Uterus (tissue), 4 donors: ENCODE results near the gene PRKN. TPM values are rescaled to one million over a fixed set of nuclear protein-coding genes. Genes with fewer than 3 reads are reported as not detected.

ENCODE experiments used
- DNase-seq, 2 donors: peaks; one replicate each; pipeline ENCODE4 v3.0.0-alpha.2; 2019 to 2020
- H3K27ac ChIP-seq, 2 donors: fragments of 200-600 bp; sonication (generic); 1 replicate in 1 of 2; 2 replicates in 1 of 2; pipeline ENCODE4 v1.5.1; 2016 to 2018
- H3K27me3 ChIP-seq, 2 donors: fragments of 200-600 bp; sonication (generic); one replicate each; pipeline ENCODE4 v1.5.1; 2018 to 2019; ENCODE audit warnings: control low read depth in 1 of 2
- H3K36me3 ChIP-seq, 2 donors: fragments of 200-600 bp; sonication (generic); one replicate each; pipeline ENCODE4 v1.5.1; 2019; ENCODE audit warnings: control low read depth in 1 of 2
- H3K4me1 ChIP-seq, 2 donors: fragments of 200-600 bp; sonication (generic); one replicate each; pipeline ENCODE4 v1.5.1; 2018 to 2019; ENCODE audit warnings: control low read depth in 1 of 2
- H3K4me3 ChIP-seq, 2 donors: fragments of 200-600 bp; sonication (generic); 1 replicate in 1 of 2; 2 replicates in 1 of 2; pipeline ENCODE4 v1.5.1; 2018 to 2019; ENCODE audit warnings: mild to moderate bottlenecking in 1 of 2
- H3K9me3 ChIP-seq, 2 donors: fragments of 200-600 bp; sonication (generic); one replicate each; pipeline ENCODE4 v1.5.1; 2019; ENCODE audit warnings: control low read depth in 1 of 2
- POLR2A ChIP-seq, 2 donors: fragments of 450-650 bp; IDR thresholded peaks; one replicate each; pipeline ENCODE4 v1.6.1; 2016; ENCODE audit warnings: antibody characterized with exemption in 2 of 2, mild to moderate bottlenecking in 1 of 2, moderate library complexity in 1 of 2
- intact Hi-C: fragments of 100-400 bp; cut with DNase I; formaldehyde crosslinking; loops from one replicate; pipeline ENCODE4 v1.15.1; 2023; ENCODE audit warnings: low total_unique reads
- total RNA-seq, 4 donors: library from RNA; depleted of rRNA in 3 of 4; stranded (reverse); fragments of >200 nt in 3 of 4; gene quantifications; one replicate each; pipeline versions ENCODE4 v1.1.0 to v1.2.4, GENCODE V29; 2014 to 2023
- TF ChIP-seq, protein P1 (sequence below), 4 experiments: fragments of 200-600 bp in 2 of 4; fragments of 450-650 bp in 2 of 4; sonication (generic) in 2 of 4; IDR thresholded peaks; one replicate each; pipeline ENCODE4 v1.5.1; 2016 to 2019; ENCODE audit warnings: antibody characterized with exemption in 4 of 4, mild to moderate bottlenecking in 2 of 4, moderate library complexity in 1 of 4
- donor health status: DM: yes; HTN: yes; CAD: no.

Gene PRKN
- total RNA-seq, 4 donors from 2014 or later = 10.2 to 21.3 (median 13.1) TPM

DNA sequence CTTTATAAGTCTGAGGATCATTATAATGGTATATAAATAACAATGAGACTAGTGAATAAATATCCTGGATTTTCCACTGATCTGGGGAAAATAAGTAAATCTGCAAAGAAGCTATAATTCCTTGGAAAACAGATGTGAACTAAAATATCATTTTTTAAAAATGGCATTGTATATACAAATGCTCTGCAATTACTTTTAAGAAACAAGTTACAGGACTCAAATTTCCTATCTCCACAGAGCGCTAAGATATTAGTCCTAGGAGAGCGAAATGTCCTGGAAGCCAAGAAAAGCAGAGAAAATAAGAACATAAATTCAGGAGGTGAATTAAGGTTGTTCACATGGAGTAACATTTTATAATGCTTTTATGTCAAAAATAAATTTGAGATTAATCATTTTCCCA lies 61.3 kb downstream of the PRKN start:
- DNase-seq = no peak
- Histone ChIP-seq H3K36me3 (no peaks in the 10 kb centered on the region), H3K27ac (no peak overlapping the region), H3K4me1 (no peaks in the 10 kb centered on the region), H3K9me3 (no peaks in the 10 kb centered on the region), H3K4me3 (no peak overlapping the region), H3K27me3 (no peaks in the 10 kb centered on the region)
- intact Hi-C loops = no loop called here
- TF ChIP-seq, protein P1, sequence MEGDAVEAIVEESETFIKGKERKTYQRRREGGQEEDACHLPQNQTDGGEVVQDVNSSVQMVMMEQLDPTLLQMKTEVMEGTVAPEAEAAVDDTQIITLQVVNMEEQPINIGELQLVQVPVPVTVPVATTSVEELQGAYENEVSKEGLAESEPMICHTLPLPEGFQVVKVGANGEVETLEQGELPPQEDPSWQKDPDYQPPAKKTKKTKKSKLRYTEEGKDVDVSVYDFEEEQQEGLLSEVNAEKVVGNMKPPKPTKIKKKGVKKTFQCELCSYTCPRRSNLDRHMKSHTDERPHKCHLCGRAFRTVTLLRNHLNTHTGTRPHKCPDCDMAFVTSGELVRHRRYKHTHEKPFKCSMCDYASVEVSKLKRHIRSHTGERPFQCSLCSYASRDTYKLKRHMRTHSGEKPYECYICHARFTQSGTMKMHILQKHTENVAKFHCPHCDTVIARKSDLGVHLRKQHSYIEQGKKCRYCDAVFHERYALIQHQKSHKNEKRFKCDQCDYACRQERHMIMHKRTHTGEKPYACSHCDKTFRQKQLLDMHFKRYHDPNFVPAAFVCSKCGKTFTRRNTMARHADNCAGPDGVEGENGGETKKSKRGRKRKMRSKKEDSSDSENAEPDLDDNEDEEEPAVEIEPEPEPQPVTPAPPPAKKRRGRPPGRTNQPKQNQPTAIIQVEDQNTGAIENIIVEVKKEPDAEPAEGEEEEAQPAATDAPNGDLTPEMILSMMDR (IDR thresholded peaks at IDR 0.05) = no peak
- TF ChIP-seq POLR2A (IDR thresholded peaks at IDR 0.05) = no peak

DNA sequence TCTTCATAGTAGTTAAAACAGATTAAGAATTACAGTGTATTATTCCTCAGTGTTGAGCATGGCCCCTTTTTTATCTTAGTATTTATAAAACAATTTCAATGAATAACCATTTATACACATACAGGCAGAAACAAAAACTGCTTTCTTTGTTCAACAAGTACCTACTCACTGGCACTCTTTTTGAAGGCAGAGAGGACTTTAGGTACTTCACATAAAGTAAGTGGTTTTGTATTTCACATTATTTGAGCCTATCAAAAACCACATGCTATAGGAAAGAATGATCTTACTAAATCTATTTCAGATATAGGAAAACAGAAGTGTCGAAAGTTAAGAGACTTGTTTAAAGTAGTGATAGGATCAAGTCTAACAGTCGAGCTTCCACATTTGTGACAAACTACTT lies 73.8 kb downstream of the PRKN start:
- intact Hi-C loops = no loop called here
- no peak for DNase-seq
- no peak for TF ChIP-seq POLR2A (IDR thresholded peaks at IDR 0.05)
- TF ChIP-seq, protein P1 (IDR thresholded peaks at IDR 0.05) = no peak
- no peaks in the 10 kb centered on the region for H3K9me3 ChIP-seq
- H3K4me3 ChIP-seq = no peak overlapping the region
- no peaks in the 10 kb centered on the region for H3K36me3 ChIP-seq
- H3K4me1 ChIP-seq = no peaks in the 10 kb centered on the region
- H3K27me3 ChIP-seq = no peaks in the 10 kb centered on the region
- no peak overlapping the region for H3K27ac ChIP-seq

DNA sequence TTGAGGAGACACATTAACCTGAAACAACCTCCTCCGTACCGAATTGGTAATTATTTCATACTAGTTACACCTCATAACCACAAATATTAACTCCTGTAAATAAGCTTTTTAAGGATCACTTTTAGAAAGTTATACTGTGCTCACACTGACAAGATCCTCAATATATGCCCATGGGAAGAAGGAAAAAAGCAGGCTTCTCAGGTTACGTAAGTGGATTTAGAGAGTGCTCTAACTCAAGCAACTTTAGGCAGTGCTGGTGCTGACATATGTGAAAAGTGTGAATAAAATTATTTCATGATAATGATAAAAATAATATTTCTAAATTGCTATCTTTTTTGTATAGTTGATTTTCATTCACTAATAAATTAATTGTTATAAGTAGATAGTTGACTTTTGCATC lies 76.1 kb downstream of the PRKN start:
- intact Hi-C loops = no loop called here
- no peak overlapping the region for H3K27ac ChIP-seq
- no peak for DNase-seq
- no peaks in the 10 kb centered on the region for H3K36me3 ChIP-seq
- no peak overlapping the region for H3K4me3 ChIP-seq
- H3K4me1 ChIP-seq = no peaks in the 10 kb centered on the region
- no peaks in the 10 kb centered on the region for H3K9me3 ChIP-seq
- no peak for TF ChIP-seq POLR2A (IDR thresholded peaks at IDR 0.05)
- TF ChIP-seq, protein P1 (IDR thresholded peaks at IDR 0.05) = no peak
- no peaks in the 10 kb centered on the region for H3K27me3 ChIP-seq

DNA sequence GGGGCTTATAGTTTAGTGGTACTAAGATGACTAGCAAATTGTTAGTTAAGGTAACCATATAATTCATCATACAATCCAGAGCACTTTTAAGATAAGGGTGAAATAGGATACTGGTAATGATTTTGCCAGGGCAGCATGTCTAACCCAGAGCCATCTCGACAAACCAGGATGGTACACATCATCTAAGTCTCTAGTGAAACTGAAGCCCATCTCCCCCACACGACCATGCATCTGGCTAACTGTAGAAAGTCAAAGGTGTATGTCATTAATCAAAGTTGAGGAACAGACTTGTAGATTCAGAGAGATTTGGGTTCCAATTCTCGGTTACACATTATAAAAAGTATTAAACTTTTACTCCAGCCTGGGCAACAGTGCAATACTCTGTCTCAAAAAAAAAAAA lies 78.3 kb downstream of the PRKN start:
- no peaks in the 10 kb centered on the region for H3K27me3 ChIP-seq
- intact Hi-C loops = no loop called here
- H3K36me3 ChIP-seq = no peaks in the 10 kb centered on the region
- no peak overlapping the region for H3K4me3 ChIP-seq
- H3K27ac ChIP-seq = no peak overlapping the region
- TF ChIP-seq POLR2A (IDR thresholded peaks at IDR 0.05) = no peak
- TF ChIP-seq, protein P1 (IDR thresholded peaks at IDR 0.05) = no peak
- H3K4me1 ChIP-seq = no peaks in the 10 kb centered on the region
- no peaks in the 10 kb centered on the region for H3K9me3 ChIP-seq
- DNase-seq = no peak

DNA sequence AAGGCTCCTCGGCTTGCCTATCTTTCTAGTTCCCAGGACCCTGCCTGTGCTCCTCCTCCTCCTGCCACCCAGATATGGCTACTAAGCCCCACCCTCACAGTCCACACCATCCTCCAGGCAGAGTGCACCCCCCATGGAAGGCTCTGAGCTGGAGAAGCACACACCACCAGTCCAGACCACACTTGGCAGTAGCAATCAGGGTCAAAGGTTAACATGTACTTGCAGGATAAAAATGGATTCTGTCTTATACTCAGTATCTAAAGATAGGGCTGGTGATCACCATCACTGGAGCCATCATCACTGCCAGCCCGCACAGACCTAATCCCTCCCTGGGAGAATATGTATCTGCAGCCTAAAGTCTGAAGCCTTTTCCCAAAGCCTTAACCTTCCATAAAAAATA lies 83.4 kb downstream of the PRKN start:
- Histone ChIP-seq H3K27me3 (no peaks in the 10 kb centered on the region), H3K4me3 (no peak overlapping the region), H3K27ac (no peak overlapping the region), H3K9me3 (no peaks in the 10 kb centered on the region), H3K4me1 (no peaks in the 10 kb centered on the region), H3K36me3 (no peaks in the 10 kb centered on the region)
- intact Hi-C loops = no loop called here
- TF ChIP-seq, protein P1 (IDR thresholded peaks at IDR 0.05) = no peak
- TF ChIP-seq POLR2A (IDR thresholded peaks at IDR 0.05) = no peak
- DNase-seq = no peak
